ENCODE measurements around the gene TRPV3. TPM values are rescaled to one million over a fixed set of nuclear protein-coding genes. Genes with fewer than 3 reads are reported as not detected.

TRPV3 gene
- total and polyA plus RNA-seq, 2 of the 13 experiments (the other 11 are each of a cell fraction or from before 2014, with no cell fraction given): 0.90 to 1.0 TPM

DNA sequence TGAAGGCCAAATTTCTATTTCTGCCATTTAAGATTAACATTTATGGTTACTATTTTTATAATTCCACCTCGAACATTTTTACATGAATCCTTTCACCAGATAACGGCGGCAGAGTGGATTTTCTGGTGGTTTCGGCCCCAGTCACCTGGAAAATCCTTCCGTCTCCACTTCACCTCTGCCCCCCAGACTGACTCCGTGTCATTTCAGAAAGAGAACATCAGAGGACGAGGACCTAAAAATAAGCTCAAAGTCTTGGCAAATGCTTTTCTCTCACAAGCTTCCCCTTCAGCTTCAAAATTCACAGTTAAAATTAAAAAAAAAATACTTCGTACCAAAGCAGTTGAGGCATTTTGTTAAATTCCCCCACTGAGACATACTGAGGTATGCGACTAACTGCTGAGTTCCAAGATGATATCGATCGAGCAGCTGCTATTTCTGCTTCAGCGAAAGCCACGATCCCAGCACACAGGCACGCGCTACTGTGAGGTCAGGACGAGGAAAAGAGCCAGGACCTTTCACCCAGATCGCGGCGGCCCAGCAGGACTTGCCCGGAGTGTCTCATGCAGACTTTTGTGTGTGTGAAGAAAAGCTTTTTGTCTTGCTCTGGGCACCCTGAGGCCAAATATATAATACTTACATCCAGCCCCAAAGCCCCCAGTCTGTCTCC, 45.0 kb downstream of the TRPV3 start (continued):
- TF ChIP-seq, protein P1, sequence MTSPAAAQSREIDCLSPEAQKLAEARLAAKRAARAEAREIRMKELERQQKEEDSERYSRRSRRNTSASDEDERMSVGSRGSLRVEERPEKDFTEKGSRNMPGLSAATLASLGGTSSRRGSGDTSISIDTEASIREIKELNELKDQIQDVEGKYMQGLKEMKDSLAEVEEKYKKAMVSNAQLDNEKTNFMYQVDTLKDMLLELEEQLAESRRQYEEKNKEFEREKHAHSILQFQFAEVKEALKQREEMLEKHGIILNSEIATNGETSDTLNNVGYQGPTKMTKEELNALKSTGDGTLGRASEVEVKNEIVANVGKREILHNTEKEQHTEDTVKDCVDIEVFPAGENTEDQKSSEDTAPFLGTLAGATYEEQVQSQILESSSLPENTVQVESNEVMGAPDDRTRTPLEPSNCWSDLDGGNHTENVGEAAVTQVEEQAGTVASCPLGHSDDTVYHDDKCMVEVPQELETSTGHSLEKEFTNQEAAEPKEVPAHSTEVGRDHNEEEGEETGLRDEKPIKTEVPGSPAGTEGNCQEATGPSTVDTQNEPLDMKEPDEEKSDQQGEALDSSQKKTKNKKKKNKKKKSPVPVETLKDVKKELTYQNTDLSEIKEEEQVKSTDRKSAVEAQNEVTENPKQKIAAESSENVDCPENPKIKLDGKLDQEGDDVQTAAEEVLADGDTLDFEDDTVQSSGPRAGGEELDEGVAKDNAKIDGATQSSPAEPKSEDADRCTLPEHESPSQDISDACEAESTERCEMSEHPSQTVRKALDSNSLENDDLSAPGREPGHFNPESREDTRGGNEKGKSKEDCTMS (CRISPR knock-in tag; conservative IDR thresholded peaks at IDR 0.05): no peak
- TF ChIP-seq, protein P2, sequence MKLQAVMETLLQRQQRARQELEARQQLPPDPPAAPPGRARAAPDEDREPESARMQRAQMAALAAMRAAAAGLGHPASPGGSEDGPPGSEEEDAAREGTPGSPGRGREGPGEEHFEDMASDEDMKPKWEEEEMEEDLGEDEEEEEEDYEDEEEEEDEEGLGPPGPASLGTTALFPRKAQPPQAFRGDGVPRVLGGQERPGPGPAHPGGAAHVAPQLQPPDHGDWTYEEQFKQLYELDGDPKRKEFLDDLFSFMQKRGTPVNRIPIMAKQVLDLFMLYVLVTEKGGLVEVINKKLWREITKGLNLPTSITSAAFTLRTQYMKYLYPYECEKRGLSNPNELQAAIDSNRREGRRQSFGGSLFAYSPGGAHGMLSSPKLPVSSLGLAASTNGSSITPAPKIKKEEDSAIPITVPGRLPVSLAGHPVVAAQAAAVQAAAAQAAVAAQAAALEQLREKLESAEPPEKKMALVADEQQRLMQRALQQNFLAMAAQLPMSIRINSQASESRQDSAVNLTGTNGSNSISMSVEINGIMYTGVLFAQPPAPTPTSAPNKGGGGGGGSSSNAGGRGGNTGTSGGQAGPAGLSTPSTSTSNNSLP (IDR thresholded peaks at IDR 0.05; ENCODE audit: low read depth, low read length): no peak
- TF ChIP-seq, protein P3, sequence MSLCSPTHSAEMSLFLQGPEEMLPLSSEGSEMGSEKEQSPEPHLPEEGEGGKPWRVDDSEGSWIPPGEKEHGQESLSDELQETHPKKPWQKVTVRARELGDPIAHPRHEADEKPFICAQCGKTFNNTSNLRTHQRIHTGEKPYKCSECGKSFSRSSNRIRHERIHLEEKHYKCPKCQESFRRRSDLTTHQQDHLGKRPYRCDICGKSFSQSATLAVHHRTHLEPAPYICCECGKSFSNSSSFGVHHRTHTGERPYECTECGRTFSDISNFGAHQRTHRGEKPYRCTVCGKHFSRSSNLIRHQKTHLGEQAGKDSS (CRISPR knock-in tag; IDR thresholded peaks at IDR 0.05; ENCODE audit: borderline replicate concordance, low read depth): no peak
- TF ChIP-seq, protein P4, sequence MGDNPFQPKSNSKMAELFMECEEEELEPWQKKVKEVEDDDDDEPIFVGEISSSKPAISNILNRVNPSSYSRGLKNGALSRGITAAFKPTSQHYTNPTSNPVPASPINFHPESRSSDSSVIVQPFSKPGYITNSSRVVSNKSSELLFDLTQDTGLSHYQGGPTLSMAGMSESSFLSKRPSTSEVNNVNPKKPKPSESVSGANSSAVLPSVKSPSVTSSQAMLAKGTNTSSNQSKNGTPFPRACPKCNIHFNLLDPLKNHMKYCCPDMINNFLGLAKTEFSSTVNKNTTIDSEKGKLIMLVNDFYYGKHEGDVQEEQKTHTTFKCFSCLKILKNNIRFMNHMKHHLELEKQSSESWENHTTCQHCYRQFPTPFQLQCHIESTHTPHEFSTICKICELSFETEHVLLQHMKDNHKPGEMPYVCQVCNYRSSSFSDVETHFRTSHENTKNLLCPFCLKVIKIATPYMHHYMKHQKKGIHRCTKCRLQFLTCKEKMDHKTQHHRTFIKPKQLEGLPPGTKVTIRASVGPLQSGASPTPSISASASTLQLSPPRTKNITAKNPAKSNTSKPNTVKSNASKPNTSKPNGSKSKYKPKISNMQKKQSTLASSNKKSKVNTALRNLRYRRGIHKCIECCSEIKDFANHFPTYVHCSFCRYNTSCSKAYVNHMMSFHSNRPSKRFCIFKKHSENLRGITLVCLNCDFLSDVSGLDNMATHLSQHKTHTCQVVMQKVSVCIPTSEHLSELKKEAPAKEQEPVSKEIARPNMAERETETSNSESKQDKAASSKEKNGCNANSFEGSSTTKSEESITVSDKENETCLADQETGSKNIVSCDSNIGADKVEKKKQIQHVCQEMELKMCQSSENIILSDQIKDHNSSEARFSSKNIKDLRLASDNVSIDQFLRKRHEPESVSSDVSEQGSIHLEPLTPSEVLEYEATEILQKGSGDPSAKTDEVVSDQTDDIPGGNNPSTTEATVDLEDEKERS (CRISPR knock-in tag; IDR thresholded peaks at IDR 0.05): no peak
- TF ChIP-seq MIER2 (CRISPR knock-in tag; IDR thresholded peaks at IDR 0.05): no peak
- TF ChIP-seq ONECUT2 (CRISPR knock-in tag; IDR thresholded peaks at IDR 0.05): 0 out of 2 replicates have a peak, but pooled peaks have one; percentile 67
- no peak for TF ChIP-seq SRSF9 (IDR thresholded peaks at IDR 0.05; ENCODE audit: borderline replicate concordance, insufficient read depth, low read depth, low read length, poor library complexity, severe bottlenecking)
- TF ChIP-seq MAZ (IDR thresholded peaks at IDR 0.05; ENCODE audit: borderline replicate concordance, low read depth, low read length): no peak
- TF ChIP-seq MAZ (CRISPR knock-in tag; IDR thresholded peaks at IDR 0.05; ENCODE audit: low read depth): no peak
- TF ChIP-seq CBX2 (IDR thresholded peaks at IDR 0.05; ENCODE audit: low read depth, low read length): no peak
- TF ChIP-seq CBX2 (CRISPR knock-in tag; IDR thresholded peaks at IDR 0.05; ENCODE audit: low read depth): no peak
- TF ChIP-seq JDP2 (CRISPR knock-in tag; IDR thresholded peaks at IDR 0.05; ENCODE audit: borderline replicate concordance): no peak
- TF ChIP-seq, protein P5, sequence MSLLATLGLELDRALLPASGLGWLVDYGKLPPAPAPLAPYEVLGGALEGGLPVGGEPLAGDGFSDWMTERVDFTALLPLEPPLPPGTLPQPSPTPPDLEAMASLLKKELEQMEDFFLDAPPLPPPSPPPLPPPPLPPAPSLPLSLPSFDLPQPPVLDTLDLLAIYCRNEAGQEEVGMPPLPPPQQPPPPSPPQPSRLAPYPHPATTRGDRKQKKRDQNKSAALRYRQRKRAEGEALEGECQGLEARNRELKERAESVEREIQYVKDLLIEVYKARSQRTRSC (CRISPR knock-in tag; IDR thresholded peaks at IDR 0.05; ENCODE audit: low read depth): no peak
- TF ChIP-seq, protein P6, sequence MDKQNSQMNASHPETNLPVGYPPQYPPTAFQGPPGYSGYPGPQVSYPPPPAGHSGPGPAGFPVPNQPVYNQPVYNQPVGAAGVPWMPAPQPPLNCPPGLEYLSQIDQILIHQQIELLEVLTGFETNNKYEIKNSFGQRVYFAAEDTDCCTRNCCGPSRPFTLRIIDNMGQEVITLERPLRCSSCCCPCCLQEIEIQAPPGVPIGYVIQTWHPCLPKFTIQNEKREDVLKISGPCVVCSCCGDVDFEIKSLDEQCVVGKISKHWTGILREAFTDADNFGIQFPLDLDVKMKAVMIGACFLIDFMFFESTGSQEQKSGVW (CRISPR knock-in tag; IDR thresholded peaks at IDR 0.05; ENCODE audit: borderline replicate concordance): no peak
- TF ChIP-seq, protein P7, sequence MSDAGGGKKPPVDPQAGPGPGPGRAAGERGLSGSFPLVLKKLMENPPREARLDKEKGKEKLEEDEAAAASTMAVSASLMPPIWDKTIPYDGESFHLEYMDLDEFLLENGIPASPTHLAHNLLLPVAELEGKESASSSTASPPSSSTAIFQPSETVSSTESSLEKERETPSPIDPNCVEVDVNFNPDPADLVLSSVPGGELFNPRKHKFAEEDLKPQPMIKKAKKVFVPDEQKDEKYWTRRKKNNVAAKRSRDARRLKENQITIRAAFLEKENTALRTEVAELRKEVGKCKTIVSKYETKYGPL (CRISPR knock-in tag; IDR thresholded peaks at IDR 0.05): no peak
- TF ChIP-seq, protein P8, sequence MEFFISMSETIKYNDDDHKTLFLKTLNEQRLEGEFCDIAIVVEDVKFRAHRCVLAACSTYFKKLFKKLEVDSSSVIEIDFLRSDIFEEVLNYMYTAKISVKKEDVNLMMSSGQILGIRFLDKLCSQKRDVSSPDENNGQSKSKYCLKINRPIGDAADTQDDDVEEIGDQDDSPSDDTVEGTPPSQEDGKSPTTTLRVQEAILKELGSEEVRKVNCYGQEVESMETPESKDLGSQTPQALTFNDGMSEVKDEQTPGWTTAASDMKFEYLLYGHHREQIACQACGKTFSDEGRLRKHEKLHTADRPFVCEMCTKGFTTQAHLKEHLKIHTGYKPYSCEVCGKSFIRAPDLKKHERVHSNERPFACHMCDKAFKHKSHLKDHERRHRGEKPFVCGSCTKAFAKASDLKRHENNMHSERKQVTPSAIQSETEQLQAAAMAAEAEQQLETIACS (CRISPR knock-in tag; IDR thresholded peaks at IDR 0.05): no peak
